IMR-90 (cell line): Measurements from ENCODE around the gene TGFBI. TPM values are rescaled to one million over a fixed set of nuclear protein-coding genes. Genes with fewer than 3 reads are reported as not detected.

Experiments used
- ATAC-seq: fragments of 200-7000 bp; cut with Tn5 transposase; 2 replicates; pipeline ENCODE4 v1.9.1; 2020; ENCODE audit warnings: low read depth, mild to moderate bottlenecking, moderate library complexity
- BruUV-seq: library from RNA; stranded (reverse); fragments of 400-500 nt; replicated peaks from 2 replicates; lab custom pipeline; 2021; lab: Mats Ljungman, UMichigan
- CTCF ChIA-PET: fragments of 300-600 bp; formaldehyde crosslinking; extraction: SDS; loops from one replicate; lab custom pipeline; 2021; ENCODE audit warnings: antibody characterized with exemption; lab: Yijun Ruan, JAX
- POLR2A ChIA-PET: fragments of 300-600 bp; sonication (Branson Sonifier 250); formaldehyde crosslinking; loops from one replicate; lab custom pipeline; 2022; ENCODE audit warnings: antibody characterized with exemption; ENCODE audit not compliant: unreplicated experiment; lab: Charles Lee
- DNase-seq: peaks from one replicate; pipeline ENCODE4 v3.0.0; 2013
- H2AFZ ChIP-seq: replicated peaks from 2 replicates; pipeline ENCODE3; 2013; ENCODE audit warnings: low read length, mild to moderate bottlenecking; ENCODE audit not compliant: poor library complexity
- H2AK5ac ChIP-seq: 2 replicates; pipeline ENCODE4 v1.6.1; 2013; ENCODE audit warnings: low read depth, low read length, inconsistent platforms
- H2AK9ac ChIP-seq: replicated peaks from 2 replicates; pipeline ENCODE3; 2013; ENCODE audit warnings: mild to moderate bottlenecking, low read depth, low read length, moderate library complexity; ENCODE audit not compliant: poor library complexity
- H2BK120ac ChIP-seq: 2 replicates; pipeline ENCODE4 v1.6.1; 2013; ENCODE audit warnings: low read depth, low read length, inconsistent platforms
- H2BK15ac ChIP-seq: 3 replicates; pipeline ENCODE4 v1.6.1; 2013; ENCODE audit warnings: low read depth, low read length, inconsistent platforms
- H2BK20ac ChIP-seq: 2 replicates; pipeline ENCODE4 v1.6.1; 2013; ENCODE audit warnings: low read depth, mild to moderate bottlenecking, inconsistent platforms, low read length, moderate library complexity
- H2BK5ac ChIP-seq: 2 replicates; pipeline ENCODE4 v1.6.1; 2013; ENCODE audit warnings: mild to moderate bottlenecking, low read depth, low read length, inconsistent platforms; ENCODE audit not compliant: poor library complexity, severe bottlenecking
- H3K14ac ChIP-seq: replicated peaks from 2 replicates; pipeline ENCODE4 v1.6.1; 2013; ENCODE audit warnings: low read depth, low read length, inconsistent platforms
- H3K18ac ChIP-seq: 2 replicates; pipeline ENCODE4 v1.6.1; 2013; ENCODE audit warnings: low read depth, low read length, control low read depth
- H3K23ac ChIP-seq: 2 replicates; pipeline ENCODE4 v1.6.1; 2013; ENCODE audit warnings: low read depth, low read length, inconsistent platforms
- H3K27ac ChIP-seq: 2 replicates; pipeline ENCODE4 v1.5.1; 2013; ENCODE audit warnings: mild to moderate bottlenecking, control low read depth, low read length; ENCODE audit not compliant: insufficient read depth
- H3K27me3 ChIP-seq: 2 replicates; pipeline ENCODE4 v1.6.1; 2013; ENCODE audit warnings: low read length; ENCODE audit not compliant: control insufficient read depth, insufficient read depth
- H3K36me3 ChIP-seq: 2 replicates; pipeline ENCODE4 v1.6.1; 2013; ENCODE audit warnings: low read length, mixed read lengths; ENCODE audit not compliant: control insufficient read depth, insufficient read depth
- H3K4ac ChIP-seq: 2 replicates; pipeline ENCODE4 v1.6.1; 2013; ENCODE audit warnings: low read depth, low read length, inconsistent platforms
- H3K4me1 ChIP-seq: 2 replicates; pipeline ENCODE4 v1.6.1; 2013; ENCODE audit warnings: low read length, mixed read lengths; ENCODE audit not compliant: control insufficient read depth, insufficient read depth
- H3K4me2 ChIP-seq: 2 replicates; pipeline ENCODE4 v1.6.1; 2013; ENCODE audit warnings: low read depth, mild to moderate bottlenecking, control low read depth, low read length, moderate library complexity
- H3K4me3 ChIP-seq: 2 replicates; pipeline ENCODE4 v1.5.1; 2013; ENCODE audit warnings: low read depth, mild to moderate bottlenecking, control low read depth, low read length, moderate library complexity; ENCODE audit not compliant: insufficient read depth
- H3K56ac ChIP-seq: 2 replicates; pipeline ENCODE4 v1.6.1; 2013; ENCODE audit warnings: low read length, inconsistent platforms; ENCODE audit not compliant: insufficient read depth; ENCODE audit errors: extremely low read depth
- H3K79me1 ChIP-seq, 2 experiments: 2 replicates each; pipeline ENCODE4 v1.6.1; 2013; ENCODE audit warnings: low read length in 2 of 2, inconsistent platforms in 1 of 2, low read depth in 1 of 2
- H3K9ac ChIP-seq: 2 replicates; pipeline ENCODE4 v1.6.1; 2013; ENCODE audit warnings: low read depth, low read length, control low read depth
- H3K9me1 ChIP-seq: 2 replicates; pipeline ENCODE4 v1.6.1; 2013; ENCODE audit warnings: low read length, inconsistent platforms; ENCODE audit not compliant: insufficient read depth
- H3K9me3 ChIP-seq: 2 replicates; pipeline ENCODE4 v1.6.1; 2013; ENCODE audit warnings: low read length; ENCODE audit not compliant: control insufficient read depth, insufficient read depth
- H4K20me1 ChIP-seq: 2 replicates; pipeline ENCODE4 v1.6.1; 2013; ENCODE audit warnings: low read length, inconsistent platforms; ENCODE audit not compliant: insufficient read depth
- H4K5ac ChIP-seq: 2 replicates; pipeline ENCODE4 v1.6.1; 2013; ENCODE audit warnings: mild to moderate bottlenecking, low read depth, low read length, control low read depth
- H4K8ac ChIP-seq, 2 experiments: 2 replicates each; pipeline ENCODE4 v1.6.1; 2013; ENCODE audit warnings: low read depth in 2 of 2, low read length in 2 of 2, control low read depth in 1 of 2, inconsistent platforms in 1 of 2
- H4K91ac ChIP-seq: 2 replicates; pipeline ENCODE4 v1.6.1; 2013; ENCODE audit warnings: low read depth, low read length, inconsistent platforms; ENCODE audit not compliant: insufficient read depth
- BHLHE40 ChIP-seq: fragments of 150-350 bp; IDR thresholded peaks from 2 replicates; pipeline ENCODE4 v1.6.1; 2016; ENCODE audit warnings: mild to moderate bottlenecking, low read depth, low read length
- CEBPB ChIP-seq: IDR thresholded peaks from 2 replicates; pipeline ENCODE4 v1.6.1; 2012; ENCODE audit warnings: low read depth, low read length, improper control_type of control experiment
- CHD1 ChIP-seq: IDR thresholded peaks from 2 replicates; pipeline ENCODE4 v1.6.1; 2012; ENCODE audit warnings: low read depth, low read length, improper control_type of control experiment
- CTCF ChIP-seq: conservative IDR thresholded peaks from 2 replicates; pipeline ENCODE4 v1.5.1; 2012; ENCODE audit warnings: mild to moderate bottlenecking, low read depth, low read length, improper control_type of control experiment
- ELK1 ChIP-seq: fragments of 150-350 bp; IDR thresholded peaks from 2 replicates; pipeline ENCODE4 v1.6.1; 2016; ENCODE audit warnings: low read depth, mild to moderate bottlenecking, low read length, moderate library complexity, borderline replicate concordance
- FOS ChIP-seq: fragments of 150-350 bp; IDR thresholded peaks from 2 replicates; pipeline ENCODE4 v1.6.1; 2016; ENCODE audit warnings: low read depth, low read length
- MAFK ChIP-seq: IDR thresholded peaks from 2 replicates; pipeline ENCODE4 v1.6.1; 2012; ENCODE audit warnings: low read depth, low read length, improper control_type of control experiment
- MAZ ChIP-seq: IDR thresholded peaks from 2 replicates; pipeline ENCODE4 v1.6.1; 2012; ENCODE audit warnings: low read depth, mild to moderate bottlenecking, low read length, improper control_type of control experiment, moderate library complexity, borderline replicate concordance
- MXI1 ChIP-seq: IDR thresholded peaks from 2 replicates; pipeline ENCODE4 v1.6.1; 2012; ENCODE audit warnings: low read depth, mild to moderate bottlenecking, low read length, moderate library complexity, borderline replicate concordance
- NFE2L2 ChIP-seq: fragments of 150-350 bp; IDR thresholded peaks from 2 replicates; pipeline ENCODE4 v1.6.1; 2016; ENCODE audit warnings: low read depth, mild to moderate bottlenecking, low read length
- POLR2A ChIP-seq: IDR thresholded peaks from 2 replicates; pipeline ENCODE4 v1.6.1; 2012; ENCODE audit warnings: mild to moderate bottlenecking, low read depth, low read length
- RAD21 ChIP-seq: IDR thresholded peaks from 2 replicates; pipeline ENCODE4 v1.6.1; 2012; ENCODE audit warnings: low read length, improper control_type of control experiment
- RCOR1 ChIP-seq: IDR thresholded peaks from 2 replicates; pipeline ENCODE4 v1.6.1; 2012; ENCODE audit warnings: mild to moderate bottlenecking, low read length, improper control_type of control experiment; ENCODE audit not compliant: insufficient replicate concordance
- RFX5 ChIP-seq: IDR thresholded peaks from 2 replicates; pipeline ENCODE4 v1.8.0; 2012; ENCODE audit warnings: low read depth, mild to moderate bottlenecking, low read length, moderate library complexity
- SMC3 ChIP-seq: fragments of 150-350 bp; IDR thresholded peaks from 2 replicates; pipeline ENCODE4 v1.6.1; 2016; ENCODE audit warnings: low read depth, mild to moderate bottlenecking, antibody characterized with exemption, low read length, moderate library complexity
- USF2 ChIP-seq: fragments of 150-350 bp; IDR thresholded peaks from 2 replicates; pipeline ENCODE4 v1.6.1; 2017; ENCODE audit warnings: mild to moderate bottlenecking, antibody characterized with exemption, low read length, low read depth
- WGBS, 2 experiments: methylation state at CpG; one replicate each; pipeline versions ENCODE4 v1.1.5 to v1.1.7; 2013; ENCODE audit warnings: missing lambda C conversion rate in 2 of 2; ENCODE audit not compliant: insufficient read length in 1 of 2; ENCODE audit errors: extremely low coverage in 2 of 2; 5-methylcytosine and 5-hydroxymethylcytosine counted together
- dilution Hi-C: fragments of 300-500 bp; cut with HindIII; formaldehyde crosslinking; loops from one replicate; pipeline ENCODE4 v1.14.3; 2018; ENCODE audit warnings: low sequenced_read_pairs; ENCODE audit not compliant: unreplicated experiment
- in situ Hi-C: fragments of 300-500 bp; cut with MboI; formaldehyde crosslinking; loops from 3 replicates; pipeline ENCODE4 v1.14.3; 2019; ENCODE audit warnings: low sequenced_read_pairs, inconsistent platforms, mixed read lengths
- intact Hi-C: fragments of 100-400 bp; cut with micrococcal nuclease; formaldehyde crosslinking; loops from 2 replicates; pipeline ENCODE4 v1.10.0; 2022
- polyA plus RNA-seq, 3 experiments: library from polyadenylated mRNA; depleted of rRNA; stranded (reverse); fragments of >200 nt; gene quantifications; 2 replicates each; pipeline ENCODE4 v1.2.3, GENCODE V29; 2012; ENCODE audit warnings: low replicate concordance in 1 of 3
- total RNA-seq: library from RNA; depleted of rRNA; stranded (reverse); fragments of >200 nt; gene quantifications from 2 replicates; pipeline ENCODE4 v1.2.3, GENCODE V29; 2012

The TGFBI gene
- total and polyA plus RNA-seq, 2 of the 4 experiments (the other 2 are of a cell fraction): 618 to 1,551 TPM

- dilution Hi-C loops (no loop called here), in situ Hi-C loops (no loop called here), intact Hi-C loops (loop anchor here (5.0 kb wide), 1 partner anchor 39 kb away; no protein-coding TSS in a partner anchor)
- Histone ChIP-seq H3K4me2 (no peak overlapping the region), H3K18ac (0 out of 2 replicates have a peak overlapping the region, but pooled peaks have one; percentile 18), H4K5ac (no peak overlapping the region), H3K14ac (no peak overlapping the region), H2AK9ac (no peak overlapping the region), H2BK15ac (peak overlapping the region; percentile 37; the same call in 2 of the 3 replicates), H3K56ac (no peak overlapping the region), H3K4me1 (peaks cover 26% of the 10 kb centered on the region), H4K20me1 (peaks cover 25% of the 10 kb centered on the region), H3K9me3 (no peaks in the 10 kb centered on the region), H3K27me3 (no peaks in the 10 kb centered on the region), H3K36me3 (peaks cover 18% of the 10 kb centered on the region), H4K91ac (no peak overlapping the region), H2AFZ (no peak overlapping the region), H2BK20ac (no peak overlapping the region), H4K8ac (no peak overlapping the region), H3K4ac (no peak overlapping the region), H3K9ac (no peak overlapping the region), H2AK5ac (peak overlapping the region; percentile 61; the same call in 1 of the 2 replicates), H3K23ac (no peak overlapping the region), H3K27ac (no peak overlapping the region), H3K9me1 (peaks cover 12% of the 10 kb centered on the region), H3K79me1 (peaks cover 9 to 39% of the 10 kb centered on the region in 2 experiments; a peak in 3 of 4 replicates), H2BK120ac (peak overlapping the region; percentile 11; the same call in 1 of the 2 replicates), H2BK5ac (no peak overlapping the region), H3K4me3 (no peak overlapping the region)
- BruUV-seq: no TSS peak
- 100% methylated on average over 3 of the region's 3 CpGs; no CpG with 5 or more reads in 1 of the 2 experiments for WGBS, 2 experiments
- ChIA-PET CTCF (interaction anchor here (1.2 kb wide), 1 partner anchor 14 kb away, joined by 4 read pairs; no protein-coding TSS in a partner anchor), POLR2A (no interaction called here)
- TF ChIP-seq CTCF (no peak), MXI1 (no peak), RFX5 (no peak), MAFK (no peak), CHD1 (no peak), ELK1 (no peak), RAD21 (no peak), NFE2L2 (no peak), RCOR1 (no peak), USF2 (no peak), FOS (no peak), SMC3 (no peak), POLR2A (no peak), BHLHE40 (no peak), MAZ (no peak), CEBPB (no peak)
- DNase-seq (no peak), ATAC-seq (no peak)
Measured at GRCh38 chr5:136026636-136027035, 2.2 kb upstream of the TGFBI start.
